GM12878 (cell line): ENCODE measurements around the gene CXorf38. TPM values are rescaled to one million over a fixed set of nuclear protein-coding genes. Genes with fewer than 3 reads are reported as not detected.

Source experiments
- BACH1 ChIP-seq: fragments of 450-650 bp; IDR thresholded peaks from 2 replicates; pipeline ENCODE4 v1.6.1; 2017; ENCODE audit warnings: mild to moderate bottlenecking, borderline replicate concordance
- E4F1 ChIP-seq: fragments of 450-650 bp; IDR thresholded peaks from 2 replicates; pipeline ENCODE4 v1.6.1; 2018; ENCODE audit warnings: borderline replicate concordance, mild to moderate bottlenecking; ENCODE audit not compliant: partially characterized antibody
- EED ChIP-seq: sonication (generic); IDR thresholded peaks from 2 replicates; pipeline ENCODE4 v1.6.1; 2016; ENCODE audit warnings: antibody characterized with exemption, low read depth
- EGR1 ChIP-seq, 2 experiments: IDR thresholded peaks; 1 replicate in 1 of 2; 2 replicates in 1 of 2; pipeline ENCODE4 v1.6.1; 2011 to 2012; ENCODE audit warnings: low read depth in 2 of 2, low read length in 2 of 2, borderline replicate concordance in 1 of 2, mild to moderate bottlenecking in 1 of 2, moderate library complexity in 1 of 2
- ETV6 ChIP-seq, 2 experiments: fragments of 450-650 bp in 1 of 2; IDR thresholded peaks in 1 of 2; conservative IDR thresholded peaks in 1 of 2; 2 replicates each; pipeline ENCODE4 v1.6.1; 2014; ENCODE audit warnings: antibody characterized with exemption in 1 of 2, borderline replicate concordance in 1 of 2, low read depth in 1 of 2, mild to moderate bottlenecking in 1 of 2, moderate library complexity in 1 of 2
- IRF4 ChIP-seq: IDR thresholded peaks from 2 replicates; pipeline ENCODE4 v1.6.1; 2011; ENCODE audit warnings: low read depth, low read length
- LARP7 ChIP-seq: fragments of 450-650 bp; IDR thresholded peaks from 2 replicates; pipeline ENCODE4 v1.6.1; 2017; ENCODE audit warnings: mild to moderate bottlenecking
- MEF2A ChIP-seq: IDR thresholded peaks from 2 replicates; pipeline ENCODE4 v1.6.1; 2011; ENCODE audit warnings: low read depth, mild to moderate bottlenecking, low read length, moderate library complexity; ENCODE audit not compliant: insufficient read depth
- MYB ChIP-seq: fragments of 150-350 bp; IDR thresholded peaks from 2 replicates; pipeline ENCODE4 v1.6.1; 2014; ENCODE audit warnings: mild to moderate bottlenecking, low read depth, low read length, borderline replicate concordance
- NFYA ChIP-seq: IDR thresholded peaks from 2 replicates; pipeline ENCODE4 v1.6.1; 2011; ENCODE audit warnings: low read depth, mild to moderate bottlenecking, low read length, improper control_type of control experiment, borderline replicate concordance
- NR2C1 ChIP-seq: fragments of 450-650 bp; IDR thresholded peaks from 2 replicates; pipeline ENCODE4 v1.6.1; 2017; ENCODE audit warnings: antibody characterized with exemption, mild to moderate bottlenecking, moderate library complexity
- PAX8 ChIP-seq: fragments of 450-650 bp; IDR thresholded peaks from 2 replicates; pipeline ENCODE4 v1.6.1; 2017; ENCODE audit warnings: mild to moderate bottlenecking, moderate library complexity
- POLR2A ChIP-seq: IDR thresholded peaks from 2 replicates; pipeline ENCODE4 v1.6.1; 2011; ENCODE audit warnings: low read depth, mild to moderate bottlenecking, low read length
- RBBP5 ChIP-seq: fragments of 200-600 bp; sonication (generic); conservative IDR thresholded peaks from 2 replicates; pipeline ENCODE4 v1.6.1; 2016
- RFX5 ChIP-seq: IDR thresholded peaks from 2 replicates; pipeline ENCODE4 v1.6.1; 2011; ENCODE audit warnings: low read depth, low read length, improper control_type of control experiment
- SKIL ChIP-seq: fragments of 450-650 bp; IDR thresholded peaks from 2 replicates; pipeline ENCODE4 v1.6.1; 2017; ENCODE audit warnings: mild to moderate bottlenecking, low read depth, inconsistent platforms; ENCODE audit not compliant: poor library complexity, severe bottlenecking
- STAT3 ChIP-seq: IDR thresholded peaks from 2 replicates; pipeline ENCODE4 v1.6.1; 2011; ENCODE audit warnings: low read depth, low read length, improper control_type of control experiment
- SUZ12 ChIP-seq: fragments of 200-600 bp; sonication (generic); IDR thresholded peaks from one replicate; pipeline ENCODE4 v1.6.1; 2018; ENCODE audit warnings: antibody characterized with exemption, mild to moderate bottlenecking; ENCODE audit not compliant: unreplicated experiment
- ZNF217 ChIP-seq: fragments of 450-650 bp; IDR thresholded peaks from 2 replicates; pipeline ENCODE4 v1.6.1; 2017; ENCODE audit warnings: antibody characterized with exemption, mild to moderate bottlenecking
- ZNF384 ChIP-seq: IDR thresholded peaks from 2 replicates; pipeline ENCODE4 v1.6.1; 2012; ENCODE audit warnings: low read depth, mild to moderate bottlenecking, low read length, improper control_type of control experiment, borderline replicate concordance
- polyA plus RNA-seq, 11 experiments: library from polyadenylated mRNA; depleted of rRNA in 4 of 11; unstranded in 6 of 11; stranded (reverse) in 5 of 11; fragments of >200 nt; fragmentation: Nextera tagmentation in 4 of 11; fragmentation: Illumina TruSeq in 1 of 11; extraction: Ambion mirVana in 4 of 11; extraction: Trizol in 1 of 11; gene quantifications; 1 replicate in 1 of 11; 2 replicates in 10 of 11; pipeline versions ENCODE4 v1.2.1 to v1.2.3, GENCODE V29; 2011 to 2016; ENCODE audit warnings: inconsistent platforms in 2 of 11, missing spikeins in 2 of 11, low read depth in 1 of 11
- total RNA-seq, 4 experiments: library from RNA; depleted of rRNA in 3 of 4; stranded (reverse); fragments of >200 nt in 3 of 4; fragmentation: Illumina TruSeq in 1 of 4; extraction: Trizol in 1 of 4; gene quantifications; 2 replicates each; pipeline versions ENCODE4 v1.2.1 to v1.2.3, GENCODE V29; 2013 to 2021
- TF ChIP-seq, protein P1 (sequence below): IDR thresholded peaks from 2 replicates; pipeline ENCODE4 v1.6.1; 2011; ENCODE audit warnings: mild to moderate bottlenecking, low read depth, low read length, moderate library complexity; ENCODE audit not compliant: insufficient replicate concordance
- TF ChIP-seq, protein P2 (sequence below): fragments of 150-350 bp; IDR thresholded peaks from 2 replicates; pipeline ENCODE4 v1.6.1; 2016; ENCODE audit warnings: low read depth, low read length

CXorf38 gene
- total and polyA plus RNA-seq, 10 of the 15 experiments (the other 5 are each of a cell fraction or from before 2014, with no cell fraction given) = 2.2 to 50.1 (median 18.8) TPM

DNA sequence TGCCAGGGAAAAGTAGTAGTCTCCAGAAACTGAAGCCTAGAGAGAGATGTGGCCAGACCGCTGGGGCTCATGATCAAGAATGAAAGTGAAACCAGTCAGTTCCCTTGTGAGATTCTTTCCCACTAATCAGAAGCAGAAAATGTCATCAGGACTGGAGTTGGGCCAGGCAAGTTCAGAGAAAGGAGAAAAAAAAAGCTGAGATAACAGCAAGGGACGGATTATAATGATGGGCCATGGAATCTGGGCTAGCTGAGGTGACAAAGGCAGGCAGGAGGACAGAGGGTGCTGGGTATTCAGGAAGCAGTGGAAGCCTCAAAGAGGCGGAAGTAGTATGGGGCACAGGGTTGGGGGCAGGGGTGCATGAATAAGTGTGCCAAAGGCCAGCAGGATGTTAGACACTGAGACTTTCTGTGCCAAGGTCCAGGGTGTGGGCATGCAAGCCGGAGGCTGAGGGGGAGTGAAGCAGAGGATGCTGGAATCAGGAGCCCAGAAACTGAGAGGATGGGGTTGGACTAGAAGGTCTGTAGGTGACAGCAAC, 2.5 kb downstream of the CXorf38 start (continued):
- TF ChIP-seq POLR2A (peak; percentile 40; the same call in 1 of the 2 replicates), LARP7 (no peak), ZNF384 (no peak), ETV6 (conservative IDR thresholded peaks at IDR 0.05 in 1 of 2, IDR thresholded peaks at IDR 0.05 in 1 of 2; ENCODE audit: borderline replicate concordance in 1 of 2, low read depth in 1 of 2) (no peak; a peak in 1 of 4 replicates), NFYA (no peak), MEF2A (no peak), RFX5 (no peak), SUZ12 (no peak), EED (peak; percentile 91), E4F1 (no peak), IRF4 (peak; percentile 31; the same call in 1 of the 2 replicates), BACH1 (no peak), PAX8 (no peak), RBBP5 (no peak), EGR1 (IDR thresholded peaks at IDR 0.05; ENCODE audit: borderline replicate concordance in 1 of 2, low read depth in 2 of 2, low read length in 2 of 2) (no peak), ZNF217 (no peak), SKIL (peak; percentile 56), STAT3 (no peak), NR2C1 (no peak), MYB (no peak)
- TF ChIP-seq, protein P1, sequence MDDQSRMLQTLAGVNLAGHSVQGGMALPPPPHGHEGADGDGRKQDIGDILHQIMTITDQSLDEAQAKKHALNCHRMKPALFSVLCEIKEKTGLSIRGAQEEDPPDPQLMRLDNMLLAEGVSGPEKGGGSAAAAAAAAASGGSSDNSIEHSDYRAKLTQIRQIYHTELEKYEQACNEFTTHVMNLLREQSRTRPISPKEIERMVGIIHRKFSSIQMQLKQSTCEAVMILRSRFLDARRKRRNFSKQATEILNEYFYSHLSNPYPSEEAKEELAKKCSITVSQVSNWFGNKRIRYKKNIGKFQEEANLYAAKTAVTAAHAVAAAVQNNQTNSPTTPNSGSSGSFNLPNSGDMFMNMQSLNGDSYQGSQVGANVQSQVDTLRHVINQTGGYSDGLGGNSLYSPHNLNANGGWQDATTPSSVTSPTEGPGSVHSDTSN = no peak
- TF ChIP-seq, protein P2, sequence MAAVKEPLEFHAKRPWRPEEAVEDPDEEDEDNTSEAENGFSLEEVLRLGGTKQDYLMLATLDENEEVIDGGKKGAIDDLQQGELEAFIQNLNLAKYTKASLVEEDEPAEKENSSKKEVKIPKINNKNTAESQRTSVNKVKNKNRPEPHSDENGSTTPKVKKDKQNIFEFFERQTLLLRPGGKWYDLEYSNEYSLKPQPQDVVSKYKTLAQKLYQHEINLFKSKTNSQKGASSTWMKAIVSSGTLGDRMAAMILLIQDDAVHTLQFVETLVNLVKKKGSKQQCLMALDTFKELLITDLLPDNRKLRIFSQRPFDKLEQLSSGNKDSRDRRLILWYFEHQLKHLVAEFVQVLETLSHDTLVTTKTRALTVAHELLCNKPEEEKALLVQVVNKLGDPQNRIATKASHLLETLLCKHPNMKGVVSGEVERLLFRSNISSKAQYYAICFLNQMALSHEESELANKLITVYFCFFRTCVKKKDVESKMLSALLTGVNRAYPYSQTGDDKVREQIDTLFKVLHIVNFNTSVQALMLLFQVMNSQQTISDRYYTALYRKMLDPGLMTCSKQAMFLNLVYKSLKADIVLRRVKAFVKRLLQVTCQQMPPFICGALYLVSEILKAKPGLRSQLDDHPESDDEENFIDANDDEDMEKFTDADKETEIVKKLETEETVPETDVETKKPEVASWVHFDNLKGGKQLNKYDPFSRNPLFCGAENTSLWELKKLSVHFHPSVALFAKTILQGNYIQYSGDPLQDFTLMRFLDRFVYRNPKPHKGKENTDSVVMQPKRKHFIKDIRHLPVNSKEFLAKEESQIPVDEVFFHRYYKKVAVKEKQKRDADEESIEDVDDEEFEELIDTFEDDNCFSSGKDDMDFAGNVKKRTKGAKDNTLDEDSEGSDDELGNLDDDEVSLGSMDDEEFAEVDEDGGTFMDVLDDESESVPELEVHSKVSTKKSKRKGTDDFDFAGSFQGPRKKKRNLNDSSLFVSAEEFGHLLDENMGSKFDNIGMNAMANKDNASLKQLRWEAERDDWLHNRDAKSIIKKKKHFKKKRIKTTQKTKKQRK = no peak
